NCI-H82 (cell line): ENCODE measurements around the gene STK10.

Source experiments
- DNase-seq: peaks from one replicate; lab custom pipeline; 2025; lab: John Stamatoyannopoulos, UW

STK10 gene

GRCh38 chr5:172007175-172008110, 180.6 kb downstream of the STK10 start:
- DNase-seq: peak; percentile 36

GRCh38 chr5:172006321-172007174, 181.5 kb downstream of the STK10 start, which contains the start of gene FBXW11:
TSS of gene FBXW11 (minus strand) at chr5:172006638. CDS start at chr5:172006502, 136 bp downstream.
- peak; percentile 96 for DNase-seq

- peak; percentile 47 for DNase-seq
Observed at GRCh38 chr5:172005708-172006320, 182.2 kb downstream of the STK10 start.

- no peak for DNase-seq
Observed at GRCh38 chr5:172004824-172005237, 183.2 kb downstream of the STK10 start.

- DNase-seq: no peak
Observed at GRCh38 chr5:172003746-172004145, 184.3 kb downstream of the STK10 start.

- DNase-seq: peak; percentile 37
Observed at GRCh38 chr5:172002840-172003512, 185.0 kb downstream of the STK10 start.

- peak; percentile 43 for DNase-seq
Observed at GRCh38 chr5:172002310-172002709, 185.7 kb downstream of the STK10 start.

- DNase-seq: no peak
Observed at GRCh38 chr5:171999877-172000276, 188.1 kb downstream of the STK10 start.

GRCh38 chr5:171999100-171999499, 188.9 kb downstream of the STK10 start:
- no peak for DNase-seq

GRCh38 chr5:171997011-171997410, 191.0 kb downstream of the STK10 start:
- no peak for DNase-seq

GRCh38 chr5:171992813-171993212, 195.2 kb downstream of the STK10 start:
- no peak for DNase-seq

GRCh38 chr5:171992305-171992704, 195.7 kb downstream of the STK10 start:
- DNase-seq: no peak
